ENCODE results near the gene TMEM273.

TMEM273 gene

DNA sequence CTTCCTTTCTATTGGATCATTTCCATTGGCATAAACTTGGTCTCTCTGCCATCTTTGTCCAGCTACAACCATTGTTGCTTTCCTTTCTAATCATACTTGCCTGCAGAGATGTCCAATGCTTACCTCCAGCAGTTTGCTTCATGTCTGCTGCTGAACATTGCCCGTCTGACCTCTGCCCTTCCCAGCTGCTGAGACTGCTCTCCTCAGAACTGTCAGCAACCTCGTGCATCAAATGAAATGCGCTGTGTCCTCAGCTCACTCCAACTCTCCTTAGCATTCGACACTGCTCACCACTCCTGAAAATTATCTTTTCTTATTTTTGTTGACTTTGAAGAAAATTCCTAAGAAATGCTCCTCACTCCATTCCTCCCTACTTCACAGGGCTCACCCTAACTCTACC is 59.3 kb downstream of the TMEM273 start:
- DNase-seq (ENCODE audit: insufficient read length, low spot score), result no peak
- TF ChIP-seq, protein P1, sequence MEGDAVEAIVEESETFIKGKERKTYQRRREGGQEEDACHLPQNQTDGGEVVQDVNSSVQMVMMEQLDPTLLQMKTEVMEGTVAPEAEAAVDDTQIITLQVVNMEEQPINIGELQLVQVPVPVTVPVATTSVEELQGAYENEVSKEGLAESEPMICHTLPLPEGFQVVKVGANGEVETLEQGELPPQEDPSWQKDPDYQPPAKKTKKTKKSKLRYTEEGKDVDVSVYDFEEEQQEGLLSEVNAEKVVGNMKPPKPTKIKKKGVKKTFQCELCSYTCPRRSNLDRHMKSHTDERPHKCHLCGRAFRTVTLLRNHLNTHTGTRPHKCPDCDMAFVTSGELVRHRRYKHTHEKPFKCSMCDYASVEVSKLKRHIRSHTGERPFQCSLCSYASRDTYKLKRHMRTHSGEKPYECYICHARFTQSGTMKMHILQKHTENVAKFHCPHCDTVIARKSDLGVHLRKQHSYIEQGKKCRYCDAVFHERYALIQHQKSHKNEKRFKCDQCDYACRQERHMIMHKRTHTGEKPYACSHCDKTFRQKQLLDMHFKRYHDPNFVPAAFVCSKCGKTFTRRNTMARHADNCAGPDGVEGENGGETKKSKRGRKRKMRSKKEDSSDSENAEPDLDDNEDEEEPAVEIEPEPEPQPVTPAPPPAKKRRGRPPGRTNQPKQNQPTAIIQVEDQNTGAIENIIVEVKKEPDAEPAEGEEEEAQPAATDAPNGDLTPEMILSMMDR (IDR thresholded peaks at IDR 0.05; ENCODE audit: insufficient read depth, missing control alignments), result no peak
- FAIRE-seq, result no peak

DNA sequence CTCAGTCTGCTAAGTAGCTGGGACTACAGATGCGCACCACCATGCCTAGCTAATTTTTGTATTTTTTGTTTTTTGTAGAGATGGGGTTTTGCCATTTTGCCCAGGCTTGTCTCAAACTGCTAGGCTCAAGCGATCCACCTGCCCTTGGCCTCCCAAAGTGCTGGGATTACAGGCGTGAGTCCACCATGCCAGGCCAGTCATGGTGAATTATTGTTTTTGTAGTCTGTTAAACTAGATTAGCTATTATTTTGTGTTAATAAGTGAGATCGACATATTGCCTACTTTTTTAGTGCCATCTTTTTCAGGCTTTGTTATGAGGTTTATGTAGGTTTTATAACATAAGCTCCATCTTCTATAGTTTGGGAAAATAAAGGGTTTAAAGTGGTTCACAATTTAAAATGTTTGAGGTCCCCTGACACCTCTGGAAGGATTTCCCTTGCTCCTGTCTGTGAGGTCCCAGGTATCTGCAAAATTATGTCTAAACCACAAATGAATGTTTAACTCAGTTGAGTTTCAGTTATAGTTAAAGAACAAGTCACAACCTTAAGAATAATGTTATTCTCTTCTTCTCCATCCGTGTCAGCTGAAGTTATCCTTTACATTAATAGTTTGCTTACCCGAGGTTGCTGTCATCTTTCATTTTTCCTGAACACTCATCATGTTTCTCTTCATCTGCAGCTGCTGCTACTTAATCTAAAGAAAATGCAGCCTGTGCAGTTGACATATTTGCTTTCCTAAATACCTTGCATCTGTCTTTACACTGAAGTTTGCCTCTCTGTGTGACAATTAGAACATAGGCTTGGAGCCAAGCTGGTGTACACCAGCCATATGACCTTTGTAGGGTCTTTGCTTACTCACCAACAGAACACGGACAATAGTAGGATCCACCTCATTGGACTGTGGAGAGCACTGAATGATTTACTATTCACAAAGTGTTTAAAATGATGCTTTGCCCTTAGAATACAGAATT is 63.9 kb downstream of the TMEM273 start:
- DNase-seq (ENCODE audit: insufficient read length, low spot score) (no peak), FAIRE-seq (no peak)
- TF ChIP-seq, protein P1 (IDR thresholded peaks at IDR 0.05; ENCODE audit: insufficient read depth, missing control alignments), result no peak

DNA sequence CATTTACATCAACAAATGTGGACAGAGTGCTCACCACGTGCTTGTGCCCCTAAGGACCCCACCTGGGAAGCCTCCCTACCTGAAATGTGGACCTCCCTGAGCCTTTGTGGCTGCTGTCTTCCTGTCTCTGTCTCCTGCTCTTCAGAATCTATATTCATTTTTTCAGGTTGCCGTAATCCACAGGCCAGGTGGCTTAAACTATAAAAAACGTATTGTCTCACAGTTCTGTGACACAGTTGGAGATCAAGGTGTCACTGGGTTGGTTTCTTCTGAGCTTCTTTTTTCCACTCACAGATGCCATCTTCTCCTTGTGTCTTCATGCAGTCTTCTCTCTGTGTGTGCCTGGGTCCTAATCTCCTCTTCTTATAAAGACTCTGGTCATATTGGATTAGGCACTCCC is 67.3 kb downstream of the TMEM273 start:
- TF ChIP-seq, protein P1 (IDR thresholded peaks at IDR 0.05; ENCODE audit: insufficient read depth, missing control alignments), result no peak
- no peak for FAIRE-seq
- no peak for DNase-seq (ENCODE audit: insufficient read length, low spot score)

DNA sequence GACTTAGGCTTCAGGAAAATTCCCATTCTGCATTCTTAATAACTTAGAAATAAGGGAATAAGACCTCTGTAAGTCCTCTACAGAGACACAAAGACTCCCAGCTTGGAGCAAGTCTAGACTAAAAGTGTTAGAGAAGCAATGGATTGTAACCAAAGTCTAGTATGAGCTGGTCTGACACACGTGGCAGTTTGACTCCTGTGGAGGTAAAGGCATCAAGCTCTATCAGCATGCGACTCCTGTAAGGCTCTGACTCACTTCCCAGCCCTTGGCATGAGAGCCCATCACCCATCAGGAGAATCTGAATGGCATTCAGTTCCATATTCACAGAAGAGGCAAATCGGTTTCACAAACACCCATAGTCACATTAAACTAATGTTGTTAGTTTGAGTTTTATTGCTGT is 68.4 kb downstream of the TMEM273 start:
- TF ChIP-seq, protein P1 (IDR thresholded peaks at IDR 0.05; ENCODE audit: insufficient read depth, missing control alignments), result no peak
- FAIRE-seq (no peak), DNase-seq (ENCODE audit: insufficient read length, low spot score) (no peak)

DNA sequence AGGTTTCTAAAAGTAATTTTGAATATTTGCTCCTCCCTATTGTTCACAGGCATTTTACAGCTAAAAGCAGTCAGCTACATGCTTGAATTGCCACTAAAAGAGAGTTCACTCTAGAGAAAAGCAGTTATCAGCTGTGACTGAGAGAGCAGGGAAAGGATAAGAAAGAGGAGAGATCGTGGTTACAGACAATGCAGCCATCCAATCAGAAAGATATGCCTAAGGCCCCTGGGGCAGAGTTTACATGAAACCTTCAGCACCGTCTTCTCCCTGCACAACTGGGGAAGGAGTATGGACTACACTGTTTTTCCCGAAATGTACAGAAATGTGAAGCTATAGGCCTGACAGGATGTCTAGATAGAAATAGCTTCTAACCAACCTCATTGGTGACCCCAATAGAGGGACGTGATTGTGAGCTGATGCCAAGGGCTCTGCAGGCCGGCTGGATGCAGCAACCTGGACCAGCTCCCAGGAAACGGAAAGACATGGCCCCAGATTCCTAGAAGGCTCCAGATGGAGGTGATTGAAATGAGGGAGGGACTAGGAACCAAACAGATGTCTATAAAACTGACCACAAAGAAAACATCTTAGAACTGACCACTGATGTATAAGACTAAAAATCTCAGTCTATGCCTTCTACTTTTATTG is 69.6 kb downstream of the TMEM273 start:
- no peak for DNase-seq (ENCODE audit: insufficient read length, low spot score)
- FAIRE-seq, result no peak
- TF ChIP-seq, protein P1 (IDR thresholded peaks at IDR 0.05; ENCODE audit: insufficient read depth, missing control alignments), result no peak

DNA sequence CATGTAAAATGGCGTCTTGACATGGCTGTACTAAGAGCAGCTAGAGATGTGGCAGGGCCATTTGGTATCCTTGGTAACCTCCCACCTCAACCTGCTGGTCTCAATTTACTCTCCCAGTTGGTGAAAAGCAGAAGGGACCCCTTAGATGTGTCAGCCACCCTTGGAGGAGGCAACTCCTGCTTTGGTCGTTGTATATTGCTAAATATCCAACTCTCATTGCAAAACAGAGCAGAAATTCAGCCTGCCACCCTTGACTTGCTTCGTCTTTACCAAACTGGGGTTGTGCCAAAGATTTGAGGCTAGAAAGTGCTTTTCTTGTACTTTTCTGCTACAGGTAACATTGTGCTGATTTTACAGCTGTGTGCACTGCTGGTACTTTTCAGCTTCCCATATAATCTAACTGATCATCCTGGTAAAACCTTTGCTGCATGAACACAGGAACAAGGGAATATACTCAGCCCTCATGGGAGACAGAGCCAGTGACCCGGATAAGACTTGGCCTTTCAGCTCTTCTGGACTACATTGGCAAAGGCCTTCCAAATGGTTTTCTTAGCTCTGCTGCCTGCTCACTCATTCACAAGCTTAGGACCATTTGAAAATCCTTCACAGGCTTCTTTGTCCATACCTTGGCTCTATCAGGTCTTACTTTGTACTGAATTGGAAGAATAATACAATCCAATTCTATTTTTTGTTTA is 70.7 kb downstream of the TMEM273 start:
- no peak for DNase-seq (ENCODE audit: insufficient read length, low spot score)

More for the DNA sequence above, 70.7 kb downstream of the TMEM273 start:
- FAIRE-seq, result no peak
- TF ChIP-seq, protein P1 (IDR thresholded peaks at IDR 0.05; ENCODE audit: insufficient read depth, missing control alignments), result no peak
